ENCODE measurements around the gene SLC12A5. TPM values are rescaled to one million over a fixed set of nuclear protein-coding genes. Genes with fewer than 3 reads are reported as not detected.

SLC12A5 gene
- total RNA-seq, 4 donors from 2014 or later = not detected

DNA sequence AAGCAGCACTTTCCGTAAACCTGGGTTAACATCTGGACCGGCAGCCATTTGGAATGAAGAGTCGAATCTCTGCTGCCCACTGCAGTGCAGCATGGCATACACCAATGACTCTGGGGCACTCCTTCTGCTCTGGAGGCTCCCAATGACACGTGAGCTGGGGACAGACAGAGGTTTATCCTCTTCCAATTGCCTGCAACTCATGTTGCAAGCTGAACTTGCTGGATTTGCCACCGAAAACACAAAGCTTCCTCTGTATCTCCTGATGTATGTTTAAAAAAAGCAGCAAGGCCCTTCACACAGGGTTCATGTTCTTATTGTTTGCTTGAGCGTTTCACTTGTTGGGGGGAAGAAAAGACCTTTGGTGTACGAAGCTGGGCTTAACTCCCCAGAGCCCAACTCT is 49.9 kb downstream of the SLC12A5 start:
- peaks cover 0 to 47% of the 10 kb centered on the region in 2 donors for H3K36me3 ChIP-seq
- ATAC-seq = no peak
- 71 to 90% methylated on average over 4 of the region's 7 CpGs for WGBS, 2 donors (ENCODE audit: low coverage in 1 of 2)
- no peaks in the 10 kb centered on the region for H3K27me3 ChIP-seq
- TF ChIP-seq POLR2AphosphoS5 (IDR thresholded peaks at IDR 0.05) = no peak
- TF ChIP-seq, protein P1, sequence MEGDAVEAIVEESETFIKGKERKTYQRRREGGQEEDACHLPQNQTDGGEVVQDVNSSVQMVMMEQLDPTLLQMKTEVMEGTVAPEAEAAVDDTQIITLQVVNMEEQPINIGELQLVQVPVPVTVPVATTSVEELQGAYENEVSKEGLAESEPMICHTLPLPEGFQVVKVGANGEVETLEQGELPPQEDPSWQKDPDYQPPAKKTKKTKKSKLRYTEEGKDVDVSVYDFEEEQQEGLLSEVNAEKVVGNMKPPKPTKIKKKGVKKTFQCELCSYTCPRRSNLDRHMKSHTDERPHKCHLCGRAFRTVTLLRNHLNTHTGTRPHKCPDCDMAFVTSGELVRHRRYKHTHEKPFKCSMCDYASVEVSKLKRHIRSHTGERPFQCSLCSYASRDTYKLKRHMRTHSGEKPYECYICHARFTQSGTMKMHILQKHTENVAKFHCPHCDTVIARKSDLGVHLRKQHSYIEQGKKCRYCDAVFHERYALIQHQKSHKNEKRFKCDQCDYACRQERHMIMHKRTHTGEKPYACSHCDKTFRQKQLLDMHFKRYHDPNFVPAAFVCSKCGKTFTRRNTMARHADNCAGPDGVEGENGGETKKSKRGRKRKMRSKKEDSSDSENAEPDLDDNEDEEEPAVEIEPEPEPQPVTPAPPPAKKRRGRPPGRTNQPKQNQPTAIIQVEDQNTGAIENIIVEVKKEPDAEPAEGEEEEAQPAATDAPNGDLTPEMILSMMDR (IDR thresholded peaks at IDR 0.05) = no peak
- TF ChIP-seq POLR2A (IDR thresholded peaks at IDR 0.05) = no peak
- no peak for TF ChIP-seq EP300 (IDR thresholded peaks at IDR 0.05)
- no peak overlapping the region for H3K4me3 ChIP-seq
- peaks cover 7 to 55% (median 22%) of the 10 kb centered on the region in 3 donors for H3K4me1 ChIP-seq
- no peak overlapping the region for H3K27ac ChIP-seq
- no peaks in the 10 kb centered on the region for H3K9me3 ChIP-seq

DNA sequence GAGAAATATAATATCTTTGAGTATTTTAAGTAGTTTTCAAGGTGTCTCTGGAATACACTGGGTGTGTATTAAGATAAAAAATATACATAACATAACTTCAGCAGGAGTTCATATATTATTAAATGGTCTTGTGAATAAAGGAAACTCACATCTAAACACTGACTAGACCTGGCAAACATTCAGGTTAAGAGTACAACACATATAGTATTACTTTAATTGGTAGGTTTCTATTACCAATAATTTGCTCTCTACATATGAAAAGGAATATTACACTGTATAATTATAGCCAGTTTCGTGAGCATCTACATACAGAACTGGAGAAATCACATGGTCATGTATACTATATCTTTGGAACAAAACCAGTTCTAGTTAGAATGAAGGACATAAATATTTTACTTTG is 52.1 kb downstream of the SLC12A5 start:
- no peak for ATAC-seq
- no peak overlapping the region for H3K4me3 ChIP-seq
- H3K27ac ChIP-seq = no peak overlapping the region
- H3K27me3 ChIP-seq = no peaks in the 10 kb centered on the region
- TF ChIP-seq EP300 (IDR thresholded peaks at IDR 0.05) = no peak
- no peak for TF ChIP-seq POLR2A (IDR thresholded peaks at IDR 0.05)
- no peak for TF ChIP-seq POLR2AphosphoS5 (IDR thresholded peaks at IDR 0.05)
- TF ChIP-seq, protein P1 (IDR thresholded peaks at IDR 0.05) = no peak
- peaks cover 10 to 77% (median 39%) of the 10 kb centered on the region in 3 donors for H3K4me1 ChIP-seq
- WGBS, 2 donors (ENCODE audit: low coverage in 1 of 2) = 84 to 92% methylated on average over 1 of the region's 1 CpG
- no peaks in the 10 kb centered on the region for H3K9me3 ChIP-seq
- H3K36me3 ChIP-seq = peaks cover 0 to 28% of the 10 kb centered on the region in 2 donors

DNA sequence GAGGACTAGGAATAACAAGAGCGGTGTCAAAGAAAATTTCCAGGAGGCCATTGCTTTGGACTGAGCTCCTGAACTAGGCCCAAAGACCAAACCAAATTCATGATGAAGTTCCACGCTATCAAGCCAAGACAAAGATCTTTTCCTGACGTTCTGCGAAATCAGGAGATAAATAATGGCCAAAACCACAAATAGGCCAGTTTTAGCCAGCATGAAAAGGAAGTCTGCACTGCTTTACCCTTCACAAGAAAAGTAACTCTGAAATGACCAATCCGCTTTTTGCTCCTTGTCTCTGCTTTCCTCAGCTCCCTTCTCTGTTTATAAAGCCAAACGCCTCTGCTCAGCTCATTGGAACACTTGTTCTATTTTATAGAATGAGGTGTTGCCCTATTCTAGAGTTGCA is 54.1 kb downstream of the SLC12A5 start:
- peaks cover 16 to 97% (median 56%) of the 10 kb centered on the region in 3 donors for H3K4me1 ChIP-seq
- H3K36me3 ChIP-seq = peaks cover 0 to 12% of the 10 kb centered on the region in 2 donors
- H3K27me3 ChIP-seq = no peaks in the 10 kb centered on the region
- TF ChIP-seq, protein P1 (IDR thresholded peaks at IDR 0.05) = no peak
- no peak for ATAC-seq
- no peak overlapping the region for H3K27ac ChIP-seq
- H3K9me3 ChIP-seq = no peaks in the 10 kb centered on the region
- no peak overlapping the region for H3K4me3 ChIP-seq
- WGBS, 2 donors (ENCODE audit: low coverage in 1 of 2) = 48 to 50% methylated on average over 5 to 6 of the region's 6 CpGs

DNA sequence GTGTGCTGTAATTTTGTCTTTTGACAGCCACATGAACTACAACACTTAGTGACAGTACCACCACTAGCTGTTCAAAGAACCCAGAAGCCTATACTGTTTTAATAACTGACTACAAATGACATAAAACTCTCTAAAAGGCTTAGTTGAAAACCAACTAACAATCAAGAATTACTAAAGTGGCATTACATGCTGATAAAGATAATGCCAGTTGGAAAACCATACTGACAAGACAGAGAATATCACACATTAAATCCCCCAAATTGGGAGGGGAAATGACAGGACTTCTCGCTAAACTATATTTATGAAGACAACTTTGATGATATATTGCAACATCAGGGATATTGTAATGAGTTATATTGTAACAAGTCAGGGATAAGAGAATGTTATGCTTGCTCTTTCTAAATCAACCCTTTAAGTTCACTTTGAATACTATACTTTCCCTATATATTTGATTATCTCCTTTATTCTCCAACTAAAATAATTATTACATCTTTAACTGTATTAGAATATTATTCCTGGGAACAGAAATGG is 54.6 kb downstream of the SLC12A5 start:
- Histone ChIP-seq H3K27me3 (no peaks in the 10 kb centered on the region), H3K27ac (no peak overlapping the region), H3K4me3 (no peak overlapping the region), H3K9me3 (no peaks in the 10 kb centered on the region), H3K36me3 (peaks cover 0 to 7% of the 10 kb centered on the region in 2 donors), H3K4me1 (peaks cover 18 to 100% (median 57%) of the 10 kb centered on the region in 3 donors)
- no peak for ATAC-seq
- WGBS, 2 donors (ENCODE audit: low coverage in 1 of 2) = 100% methylated on average over 1 of the region's 1 CpG
- TF ChIP-seq EP300 (IDR thresholded peaks at IDR 0.05) = no peak
- TF ChIP-seq POLR2AphosphoS5 (IDR thresholded peaks at IDR 0.05) = no peak
- TF ChIP-seq, protein P1 (IDR thresholded peaks at IDR 0.05) = no peak
- TF ChIP-seq POLR2A (IDR thresholded peaks at IDR 0.05) = no peak

DNA sequence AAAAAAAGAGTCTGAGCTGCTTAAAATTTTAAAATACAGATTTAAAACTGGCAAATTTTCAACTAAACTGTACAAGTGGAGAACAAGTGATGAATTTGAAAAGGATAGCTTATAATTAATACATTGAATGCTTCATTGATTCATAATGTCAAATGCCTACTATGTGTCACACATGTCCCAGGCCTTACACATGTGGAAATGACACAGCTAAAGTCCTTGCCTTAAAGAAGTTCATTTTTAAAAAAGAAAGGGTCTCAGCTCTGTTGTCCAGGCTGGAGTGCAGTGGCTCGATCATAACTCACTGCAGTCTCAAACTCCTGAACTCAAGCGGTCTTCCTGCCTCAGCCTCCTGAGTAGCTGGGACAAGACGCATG is 55.8 kb downstream of the SLC12A5 start:
- no peak for TF ChIP-seq POLR2AphosphoS5 (IDR thresholded peaks at IDR 0.05)
- TF ChIP-seq, protein P1 (IDR thresholded peaks at IDR 0.05) = no peak
- TF ChIP-seq POLR2A (IDR thresholded peaks at IDR 0.05) = no peak
- TF ChIP-seq EP300 (IDR thresholded peaks at IDR 0.05) = no peak
- Histone ChIP-seq H3K4me1 (peaks cover 18 to 89% (median 52%) of the 10 kb centered on the region in 3 donors), H3K27ac (peak overlapping the region in 2 of 4 donors; percentile 15 to 52), H3K9me3 (no peaks in the 10 kb centered on the region), H3K27me3 (no peaks in the 10 kb centered on the region), H3K4me3 (no peak overlapping the region), H3K36me3 (no peaks in the 10 kb centered on the region)
- 75 to 77% methylated on average over 2 to 3 of the region's 3 CpGs for WGBS, 2 donors (ENCODE audit: low coverage in 1 of 2)
- no peak for ATAC-seq

Data from gastroesophageal sphincter (tissue), 4 donors.